ENCODE results near the gene SLC7A5. TPM values are rescaled to one million over a fixed set of nuclear protein-coding genes. Genes with fewer than 3 reads are reported as not detected.

SLC7A5 gene
- total and polyA plus RNA-seq, 2 of the 13 experiments (the other 11 are each of a cell fraction or from before 2014, with no cell fraction given): 79.6 to 155 TPM

GRCh38 chr16:87847785-87848675 lies 21.3 kb downstream of the SLC7A5 start (continued):
- TF ChIP-seq ZNF318 (CRISPR knock-in tag; IDR thresholded peaks at IDR 0.05) (no peak; the same call in 1 of the 2 replicates), PRMT3 (CRISPR knock-in tag; IDR thresholded peaks at IDR 0.05; ENCODE audit: borderline replicate concordance, low read depth) (no peak), TEAD2 (CRISPR knock-in tag; IDR thresholded peaks at IDR 0.05) (no peak), NFE2 (CRISPR knock-in tag; IDR thresholded peaks at IDR 0.05) (no peak), KLF16 (CRISPR knock-in tag; IDR thresholded peaks at IDR 0.05) (peak in 1 of 2 experiments; percentile 70; a peak in 2 of 4 replicates), MTA3 (CRISPR knock-in tag; IDR thresholded peaks at IDR 0.05) (no peak), NR0B2 (CRISPR knock-in tag; IDR thresholded peaks at IDR 0.05) (no peak), ZNF605 (CRISPR knock-in tag; IDR thresholded peaks at IDR 0.05) (peak; percentile 62), ZNF768 (CRISPR knock-in tag; IDR thresholded peaks at IDR 0.05) (peak; percentile 7; the same call in 1 of the 2 replicates), ZBTB49 (CRISPR knock-in tag; IDR thresholded peaks at IDR 0.05; ENCODE audit: borderline replicate concordance) (no peak), TAF1 (CRISPR knock-in tag; IDR thresholded peaks at IDR 0.05) (peak; percentile 60), ATF1 (CRISPR knock-in tag; IDR thresholded peaks at IDR 0.05) (no peak), SP2 (CRISPR knock-in tag; IDR thresholded peaks at IDR 0.05) (no peak), JDP2 (CRISPR knock-in tag; IDR thresholded peaks at IDR 0.05; ENCODE audit: borderline replicate concordance) (peak; percentile 65; the same call in 1 of the 2 replicates), ZNF343 (CRISPR knock-in tag; IDR thresholded peaks at IDR 0.05) (peak; percentile 98), FOXP4 (CRISPR knock-in tag; IDR thresholded peaks at IDR 0.05) (peak; percentile 84)
